ENCODE results near the gene CSF3R.
"Not testable (repeated sequence)": the region's sequence is repeated elsewhere in the genome, so short reads cannot be mapped to it uniquely, and the experiment has no call there.

CSF3R gene

GRCh38 chr1:36479505-36480051, 3.1 kb downstream of the CSF3R start:
- TF ChIP-seq CTCF (conservative IDR thresholded peaks at IDR 0.05) (no peak), ZFX (IDR thresholded peaks at IDR 0.05) (no peak)
- no peak overlapping the region for H3K27ac ChIP-seq

GRCh38 chr1:36477615-36478014, 5.1 kb downstream of the CSF3R start:
- H3K27ac ChIP-seq = not testable (repeated sequence)

GRCh38 chr1:36476945-36477344, 5.8 kb downstream of the CSF3R start:
- H3K27ac ChIP-seq = no peak overlapping the region
- TF ChIP-seq ZFX (IDR thresholded peaks at IDR 0.05) (no peak), CTCF (conservative IDR thresholded peaks at IDR 0.05) (no peak)

- no peak overlapping the region for H3K27ac ChIP-seq
- no peak for TF ChIP-seq ZFX (IDR thresholded peaks at IDR 0.05)
- no peak for TF ChIP-seq CTCF (conservative IDR thresholded peaks at IDR 0.05)
These were observed 6.7 kb downstream of the CSF3R start for GRCh38 chr1:36475910-36476604.

GRCh38 chr1:36475341-36475740, 7.4 kb downstream of the CSF3R start:
- TF ChIP-seq ZFX (IDR thresholded peaks at IDR 0.05) (no peak), CTCF (conservative IDR thresholded peaks at IDR 0.05) (no peak)
- H3K27ac ChIP-seq = no peak overlapping the region

- TF ChIP-seq CTCF (conservative IDR thresholded peaks at IDR 0.05) (no peak), ZFX (IDR thresholded peaks at IDR 0.05) (no peak)
- H3K27ac ChIP-seq = no peak overlapping the region
These were observed 10.1 kb downstream of the CSF3R start for GRCh38 chr1:36472656-36473055.

GRCh38 chr1:36471830-36472641, 10.7 kb downstream of the CSF3R start:
- H3K27ac ChIP-seq = no peak overlapping the region
- TF ChIP-seq CTCF (conservative IDR thresholded peaks at IDR 0.05) (no peak), ZFX (IDR thresholded peaks at IDR 0.05) (no peak)
